ENCODE results near the gene ZC3H13.

Gene ZC3H13

DNA sequence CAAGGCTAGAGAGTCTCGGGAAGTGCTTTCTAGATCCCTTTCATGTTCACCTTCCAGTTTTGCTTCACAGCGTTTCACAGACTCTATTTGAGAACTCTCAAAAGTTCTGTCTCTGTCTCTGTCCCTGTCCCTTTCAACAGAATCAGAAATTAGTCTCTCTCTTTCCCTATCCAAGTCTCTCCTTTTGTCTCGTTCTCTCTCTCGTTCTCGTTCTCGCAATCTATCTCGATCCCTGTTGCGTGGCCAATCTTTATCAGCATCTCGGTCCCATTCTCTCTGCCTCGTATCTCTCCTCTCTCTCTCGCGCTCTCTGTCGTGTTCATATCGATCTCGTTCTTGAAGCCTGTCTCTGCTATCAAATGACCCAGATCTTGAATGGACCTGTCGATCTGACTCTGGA is 85.0 kb downstream of the ZC3H13 start:
- H3F3A ChIP-seq (ENCODE audit: control insufficient read depth, insufficient read depth), result no peaks in the 10 kb centered on the region
- H3K4me1 ChIP-seq (ENCODE audit: control insufficient read depth, low read length), result no peaks in the 10 kb centered on the region
- no peaks in the 10 kb centered on the region for H3K9me3 ChIP-seq (ENCODE audit: control insufficient read depth, insufficient read depth, low read length)
- H4K20me1 ChIP-seq (ENCODE audit: control insufficient read depth, insufficient read depth, low read depth, low read length), result no peaks in the 10 kb centered on the region
- no peaks in the 10 kb centered on the region for H3K27me3 ChIP-seq (ENCODE audit: control insufficient read depth, low read length)
- no peaks in the 10 kb centered on the region for H3K79me2 ChIP-seq (ENCODE audit: control insufficient read depth, low read length)
- no peak overlapping the region for H3K4me2 ChIP-seq (ENCODE audit: low read length)
- TF ChIP-seq EZH2phosphoT487 (IDR thresholded peaks at IDR 0.05; ENCODE audit: borderline replicate concordance, low read length), result no peak
- TF ChIP-seq, protein P1, sequence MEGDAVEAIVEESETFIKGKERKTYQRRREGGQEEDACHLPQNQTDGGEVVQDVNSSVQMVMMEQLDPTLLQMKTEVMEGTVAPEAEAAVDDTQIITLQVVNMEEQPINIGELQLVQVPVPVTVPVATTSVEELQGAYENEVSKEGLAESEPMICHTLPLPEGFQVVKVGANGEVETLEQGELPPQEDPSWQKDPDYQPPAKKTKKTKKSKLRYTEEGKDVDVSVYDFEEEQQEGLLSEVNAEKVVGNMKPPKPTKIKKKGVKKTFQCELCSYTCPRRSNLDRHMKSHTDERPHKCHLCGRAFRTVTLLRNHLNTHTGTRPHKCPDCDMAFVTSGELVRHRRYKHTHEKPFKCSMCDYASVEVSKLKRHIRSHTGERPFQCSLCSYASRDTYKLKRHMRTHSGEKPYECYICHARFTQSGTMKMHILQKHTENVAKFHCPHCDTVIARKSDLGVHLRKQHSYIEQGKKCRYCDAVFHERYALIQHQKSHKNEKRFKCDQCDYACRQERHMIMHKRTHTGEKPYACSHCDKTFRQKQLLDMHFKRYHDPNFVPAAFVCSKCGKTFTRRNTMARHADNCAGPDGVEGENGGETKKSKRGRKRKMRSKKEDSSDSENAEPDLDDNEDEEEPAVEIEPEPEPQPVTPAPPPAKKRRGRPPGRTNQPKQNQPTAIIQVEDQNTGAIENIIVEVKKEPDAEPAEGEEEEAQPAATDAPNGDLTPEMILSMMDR (IDR thresholded peaks at IDR 0.05; ENCODE audit: low read depth, low read length, poor library complexity, severe bottlenecking), result no peak
- H3K9me2 ChIP-seq (replicated peaks; ENCODE audit: control insufficient read depth, low read length), result no peaks in the 10 kb centered on the region
- no peak overlapping the region for H3K4me3 ChIP-seq (ENCODE audit: low read length)
- H3K27ac ChIP-seq (ENCODE audit: low read depth, low read length), result no peak overlapping the region
- peaks cover 83% of the 10 kb centered on the region for H3K36me3 ChIP-seq (ENCODE audit: control insufficient read depth, low read length)

DNA sequence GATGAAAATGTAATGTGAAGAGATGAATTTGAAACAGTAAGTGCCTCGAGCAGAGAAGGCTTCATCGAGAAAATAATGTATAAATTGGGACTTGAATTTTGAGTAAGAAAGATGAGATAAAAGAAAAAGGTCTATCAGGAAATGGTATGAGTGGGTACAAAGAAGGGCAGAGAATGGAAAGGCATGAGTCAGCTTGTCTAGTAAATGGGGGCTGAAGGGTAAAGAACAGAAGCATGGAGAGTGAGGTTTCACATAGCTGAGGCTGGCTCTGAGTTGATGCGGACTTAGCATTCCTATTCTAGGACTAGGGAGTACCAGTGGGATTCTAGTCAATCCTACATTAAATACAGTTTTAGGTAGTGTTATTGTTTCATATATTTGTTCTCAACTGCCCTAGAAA is 85.8 kb downstream of the ZC3H13 start:
- H3K27ac ChIP-seq (ENCODE audit: low read depth, low read length), result no peak overlapping the region
- no peak overlapping the region for H3K4me3 ChIP-seq (ENCODE audit: low read length)
- no peaks in the 10 kb centered on the region for H3F3A ChIP-seq (ENCODE audit: control insufficient read depth, insufficient read depth)
- no peaks in the 10 kb centered on the region for H3K27me3 ChIP-seq (ENCODE audit: control insufficient read depth, low read length)
- H3K9me3 ChIP-seq (ENCODE audit: control insufficient read depth, insufficient read depth, low read length), result no peaks in the 10 kb centered on the region
- H4K20me1 ChIP-seq (ENCODE audit: control insufficient read depth, insufficient read depth, low read depth, low read length), result no peaks in the 10 kb centered on the region
- no peaks in the 10 kb centered on the region for H3K9me2 ChIP-seq (replicated peaks; ENCODE audit: control insufficient read depth, low read length)
- peaks cover 81% of the 10 kb centered on the region for H3K36me3 ChIP-seq (ENCODE audit: control insufficient read depth, low read length)
- H3K4me2 ChIP-seq (ENCODE audit: low read length), result no peak overlapping the region
- H3K79me2 ChIP-seq (ENCODE audit: control insufficient read depth, low read length), result no peaks in the 10 kb centered on the region
- H3K4me1 ChIP-seq (ENCODE audit: control insufficient read depth, low read length), result no peaks in the 10 kb centered on the region
- TF ChIP-seq, protein P1 (IDR thresholded peaks at IDR 0.05; ENCODE audit: low read depth, low read length, poor library complexity, severe bottlenecking), result no peak
- TF ChIP-seq EZH2phosphoT487 (IDR thresholded peaks at IDR 0.05; ENCODE audit: borderline replicate concordance, low read length), result no peak

DNA sequence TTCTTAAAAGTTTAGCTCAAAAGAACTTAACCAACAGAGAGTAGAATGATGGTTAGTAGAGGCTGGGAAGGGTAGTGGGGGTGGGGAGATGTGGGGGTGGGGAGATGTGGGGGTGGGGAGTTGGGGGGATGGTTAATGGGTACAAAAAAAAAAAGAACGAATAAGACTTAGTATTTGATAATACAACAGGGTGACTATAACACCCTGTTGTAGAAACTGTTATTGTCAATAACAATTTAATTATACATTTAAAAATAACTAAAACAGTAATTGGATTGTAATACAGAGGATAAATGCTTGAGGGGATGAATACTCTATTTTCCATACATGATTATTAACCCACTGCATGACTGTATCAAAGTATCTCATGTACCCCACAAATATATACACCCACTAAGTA is 91.1 kb downstream of the ZC3H13 start:
- Histone ChIP-seq H3K4me3 (ENCODE audit: low read length) (no peak overlapping the region), H3K36me3 (ENCODE audit: control insufficient read depth, low read length) (peaks cover 57% of the 10 kb centered on the region)

More for the DNA sequence above, 91.1 kb downstream of the ZC3H13 start:
- H3K79me2 ChIP-seq (ENCODE audit: control insufficient read depth, low read length), result no peaks in the 10 kb centered on the region
- TF ChIP-seq EZH2phosphoT487 (IDR thresholded peaks at IDR 0.05; ENCODE audit: borderline replicate concordance, low read length), result no peak
- TF ChIP-seq, protein P1 (IDR thresholded peaks at IDR 0.05; ENCODE audit: low read depth, low read length, poor library complexity, severe bottlenecking), result no peak
- no peaks in the 10 kb centered on the region for H4K20me1 ChIP-seq (ENCODE audit: control insufficient read depth, insufficient read depth, low read depth, low read length)
- H3K4me1 ChIP-seq (ENCODE audit: control insufficient read depth, low read length), result no peaks in the 10 kb centered on the region
- H3K4me2 ChIP-seq (ENCODE audit: low read length), result no peak overlapping the region
- H3K9me3 ChIP-seq (ENCODE audit: control insufficient read depth, insufficient read depth, low read length), result no peaks in the 10 kb centered on the region
- H3K27me3 ChIP-seq (ENCODE audit: control insufficient read depth, low read length), result no peaks in the 10 kb centered on the region
- no peaks in the 10 kb centered on the region for H3K9me2 ChIP-seq (replicated peaks; ENCODE audit: control insufficient read depth, low read length)
- H3K27ac ChIP-seq (ENCODE audit: low read depth, low read length), result no peak overlapping the region
- no peaks in the 10 kb centered on the region for H3F3A ChIP-seq (ENCODE audit: control insufficient read depth, insufficient read depth)

All from DOHH2 (cell line).